ENCODE results near the gene PPARGC1A. TPM values are rescaled to one million over a fixed set of nuclear protein-coding genes. Genes with fewer than 3 reads are reported as not detected.

PPARGC1A gene
- total and polyA plus RNA-seq, 2 experiments from 2014 or later = 0.76 to 3.3 TPM

DNA sequence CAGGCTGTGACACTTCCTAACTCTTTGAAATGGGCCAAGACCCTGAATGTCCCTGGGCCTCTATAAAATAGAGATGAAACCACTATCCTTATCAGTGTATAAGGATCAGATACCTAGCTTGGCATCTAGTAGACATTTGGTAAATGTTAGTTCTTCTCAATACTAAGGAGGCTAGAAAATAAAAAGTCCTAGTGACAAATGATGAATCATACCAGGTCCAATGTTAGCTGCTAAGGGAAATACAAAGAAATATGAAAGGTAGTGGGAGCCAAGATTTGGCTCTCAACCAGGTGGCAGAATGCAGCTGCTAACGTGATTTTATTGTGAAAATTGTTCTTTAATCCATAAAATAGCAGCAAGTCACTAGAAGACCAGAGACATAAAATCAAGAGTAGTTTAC, 19.8 kb upstream of the PPARGC1A start (continued):
- TF ChIP-seq, protein P1, sequence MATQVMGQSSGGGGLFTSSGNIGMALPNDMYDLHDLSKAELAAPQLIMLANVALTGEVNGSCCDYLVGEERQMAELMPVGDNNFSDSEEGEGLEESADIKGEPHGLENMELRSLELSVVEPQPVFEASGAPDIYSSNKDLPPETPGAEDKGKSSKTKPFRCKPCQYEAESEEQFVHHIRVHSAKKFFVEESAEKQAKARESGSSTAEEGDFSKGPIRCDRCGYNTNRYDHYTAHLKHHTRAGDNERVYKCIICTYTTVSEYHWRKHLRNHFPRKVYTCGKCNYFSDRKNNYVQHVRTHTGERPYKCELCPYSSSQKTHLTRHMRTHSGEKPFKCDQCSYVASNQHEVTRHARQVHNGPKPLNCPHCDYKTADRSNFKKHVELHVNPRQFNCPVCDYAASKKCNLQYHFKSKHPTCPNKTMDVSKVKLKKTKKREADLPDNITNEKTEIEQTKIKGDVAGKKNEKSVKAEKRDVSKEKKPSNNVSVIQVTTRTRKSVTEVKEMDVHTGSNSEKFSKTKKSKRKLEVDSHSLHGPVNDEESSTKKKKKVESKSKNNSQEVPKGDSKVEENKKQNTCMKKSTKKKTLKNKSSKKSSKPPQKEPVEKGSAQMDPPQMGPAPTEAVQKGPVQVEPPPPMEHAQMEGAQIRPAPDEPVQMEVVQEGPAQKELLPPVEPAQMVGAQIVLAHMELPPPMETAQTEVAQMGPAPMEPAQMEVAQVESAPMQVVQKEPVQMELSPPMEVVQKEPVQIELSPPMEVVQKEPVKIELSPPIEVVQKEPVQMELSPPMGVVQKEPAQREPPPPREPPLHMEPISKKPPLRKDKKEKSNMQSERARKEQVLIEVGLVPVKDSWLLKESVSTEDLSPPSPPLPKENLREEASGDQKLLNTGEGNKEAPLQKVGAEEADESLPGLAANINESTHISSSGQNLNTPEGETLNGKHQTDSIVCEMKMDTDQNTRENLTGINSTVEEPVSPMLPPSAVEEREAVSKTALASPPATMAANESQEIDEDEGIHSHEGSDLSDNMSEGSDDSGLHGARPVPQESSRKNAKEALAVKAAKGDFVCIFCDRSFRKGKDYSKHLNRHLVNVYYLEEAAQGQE (IDR thresholded peaks at IDR 0.05; ENCODE audit: unreplicated experiment) = no peak

DNA sequence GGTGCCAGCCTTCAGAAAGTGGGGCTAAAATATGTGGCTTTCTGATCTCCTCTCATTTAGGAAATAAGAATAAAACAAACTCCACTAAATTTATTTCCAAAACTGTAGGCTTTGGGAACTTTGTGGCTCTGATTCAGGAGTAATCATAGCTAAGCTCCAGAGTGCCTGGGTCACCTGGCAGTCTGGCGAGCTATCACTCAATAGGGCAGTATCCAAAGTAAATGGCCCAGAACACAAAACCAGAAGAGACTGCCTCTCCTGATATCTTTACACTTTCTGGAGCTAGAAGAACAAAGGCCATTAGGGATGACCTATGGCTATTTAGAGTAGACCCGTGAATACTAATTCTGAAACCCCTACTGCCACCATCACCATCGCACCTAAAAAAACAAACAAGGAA, 17.0 kb upstream of the PPARGC1A start:
- no peak overlapping the region for H3K27ac Mint-ChIP-seq
- H3K27me3 Mint-ChIP-seq (ENCODE audit: insufficient read depth, low read depth, poor library complexity) = no peaks in the 10 kb centered on the region
- no peak overlapping the region for H2AFZ ChIP-seq
- no peaks in the 10 kb centered on the region for H3K36me3 ChIP-seq (ENCODE audit: insufficient read depth)
- no peaks in the 10 kb centered on the region for H3K79me2 ChIP-seq (replicated peaks; ENCODE audit: insufficient read depth)
- H3K27me3 ChIP-seq (ENCODE audit: insufficient read depth) = no peaks in the 10 kb centered on the region
- DNase-seq (ENCODE audit: low spot score) = no peak
- H3K9me2 ChIP-seq (ENCODE audit: insufficient read depth) = no peaks in the 10 kb centered on the region
- no peak overlapping the region for H3K4me3 Mint-ChIP-seq
- H3K4me2 ChIP-seq = no peak overlapping the region
- no peaks in the 10 kb centered on the region for H3K36me3 Mint-ChIP-seq (ENCODE audit: low read depth)
- H3K4me1 ChIP-seq (ENCODE audit: insufficient read depth) = no peaks in the 10 kb centered on the region
- H3K4me1 Mint-ChIP-seq = no peaks in the 10 kb centered on the region; the same call in 2 of the 3 replicates
- no peaks in the 10 kb centered on the region for H3F3A ChIP-seq (replicated peaks; ENCODE audit: low read depth)
- H4K20me1 ChIP-seq (replicated peaks; ENCODE audit: insufficient read depth) = no peaks in the 10 kb centered on the region
- H3K27ac ChIP-seq (ENCODE audit: low read depth) = no peak overlapping the region
- no peak for ATAC-seq
- no peaks in the 10 kb centered on the region for H3K9me3 Mint-ChIP-seq
- no peak overlapping the region for H3K4me3 ChIP-seq
- TF ChIP-seq, protein P2, sequence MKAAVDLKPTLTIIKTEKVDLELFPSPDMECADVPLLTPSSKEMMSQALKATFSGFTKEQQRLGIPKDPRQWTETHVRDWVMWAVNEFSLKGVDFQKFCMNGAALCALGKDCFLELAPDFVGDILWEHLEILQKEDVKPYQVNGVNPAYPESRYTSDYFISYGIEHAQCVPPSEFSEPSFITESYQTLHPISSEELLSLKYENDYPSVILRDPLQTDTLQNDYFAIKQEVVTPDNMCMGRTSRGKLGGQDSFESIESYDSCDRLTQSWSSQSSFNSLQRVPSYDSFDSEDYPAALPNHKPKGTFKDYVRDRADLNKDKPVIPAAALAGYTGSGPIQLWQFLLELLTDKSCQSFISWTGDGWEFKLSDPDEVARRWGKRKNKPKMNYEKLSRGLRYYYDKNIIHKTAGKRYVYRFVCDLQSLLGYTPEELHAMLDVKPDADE (IDR thresholded peaks at IDR 0.05) = no peak
- TF ChIP-seq JUNB (IDR thresholded peaks at IDR 0.05; ENCODE audit: unreplicated experiment) = no peak
- TF ChIP-seq STAT1 (IDR thresholded peaks at IDR 0.05; ENCODE audit: unreplicated experiment) = no peak
- no peak for TF ChIP-seq EZH2phosphoT487 (IDR thresholded peaks at IDR 0.05; ENCODE audit: unreplicated experiment)
- TF ChIP-seq EZH2 (IDR thresholded peaks at IDR 0.05; ENCODE audit: low read depth, unreplicated experiment) = no peak
- TF ChIP-seq, protein P3, sequence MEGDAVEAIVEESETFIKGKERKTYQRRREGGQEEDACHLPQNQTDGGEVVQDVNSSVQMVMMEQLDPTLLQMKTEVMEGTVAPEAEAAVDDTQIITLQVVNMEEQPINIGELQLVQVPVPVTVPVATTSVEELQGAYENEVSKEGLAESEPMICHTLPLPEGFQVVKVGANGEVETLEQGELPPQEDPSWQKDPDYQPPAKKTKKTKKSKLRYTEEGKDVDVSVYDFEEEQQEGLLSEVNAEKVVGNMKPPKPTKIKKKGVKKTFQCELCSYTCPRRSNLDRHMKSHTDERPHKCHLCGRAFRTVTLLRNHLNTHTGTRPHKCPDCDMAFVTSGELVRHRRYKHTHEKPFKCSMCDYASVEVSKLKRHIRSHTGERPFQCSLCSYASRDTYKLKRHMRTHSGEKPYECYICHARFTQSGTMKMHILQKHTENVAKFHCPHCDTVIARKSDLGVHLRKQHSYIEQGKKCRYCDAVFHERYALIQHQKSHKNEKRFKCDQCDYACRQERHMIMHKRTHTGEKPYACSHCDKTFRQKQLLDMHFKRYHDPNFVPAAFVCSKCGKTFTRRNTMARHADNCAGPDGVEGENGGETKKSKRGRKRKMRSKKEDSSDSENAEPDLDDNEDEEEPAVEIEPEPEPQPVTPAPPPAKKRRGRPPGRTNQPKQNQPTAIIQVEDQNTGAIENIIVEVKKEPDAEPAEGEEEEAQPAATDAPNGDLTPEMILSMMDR (conservative IDR thresholded peaks at IDR 0.05; ENCODE audit: low read depth in 2 of 2) = no peak
- TF ChIP-seq, protein P4, sequence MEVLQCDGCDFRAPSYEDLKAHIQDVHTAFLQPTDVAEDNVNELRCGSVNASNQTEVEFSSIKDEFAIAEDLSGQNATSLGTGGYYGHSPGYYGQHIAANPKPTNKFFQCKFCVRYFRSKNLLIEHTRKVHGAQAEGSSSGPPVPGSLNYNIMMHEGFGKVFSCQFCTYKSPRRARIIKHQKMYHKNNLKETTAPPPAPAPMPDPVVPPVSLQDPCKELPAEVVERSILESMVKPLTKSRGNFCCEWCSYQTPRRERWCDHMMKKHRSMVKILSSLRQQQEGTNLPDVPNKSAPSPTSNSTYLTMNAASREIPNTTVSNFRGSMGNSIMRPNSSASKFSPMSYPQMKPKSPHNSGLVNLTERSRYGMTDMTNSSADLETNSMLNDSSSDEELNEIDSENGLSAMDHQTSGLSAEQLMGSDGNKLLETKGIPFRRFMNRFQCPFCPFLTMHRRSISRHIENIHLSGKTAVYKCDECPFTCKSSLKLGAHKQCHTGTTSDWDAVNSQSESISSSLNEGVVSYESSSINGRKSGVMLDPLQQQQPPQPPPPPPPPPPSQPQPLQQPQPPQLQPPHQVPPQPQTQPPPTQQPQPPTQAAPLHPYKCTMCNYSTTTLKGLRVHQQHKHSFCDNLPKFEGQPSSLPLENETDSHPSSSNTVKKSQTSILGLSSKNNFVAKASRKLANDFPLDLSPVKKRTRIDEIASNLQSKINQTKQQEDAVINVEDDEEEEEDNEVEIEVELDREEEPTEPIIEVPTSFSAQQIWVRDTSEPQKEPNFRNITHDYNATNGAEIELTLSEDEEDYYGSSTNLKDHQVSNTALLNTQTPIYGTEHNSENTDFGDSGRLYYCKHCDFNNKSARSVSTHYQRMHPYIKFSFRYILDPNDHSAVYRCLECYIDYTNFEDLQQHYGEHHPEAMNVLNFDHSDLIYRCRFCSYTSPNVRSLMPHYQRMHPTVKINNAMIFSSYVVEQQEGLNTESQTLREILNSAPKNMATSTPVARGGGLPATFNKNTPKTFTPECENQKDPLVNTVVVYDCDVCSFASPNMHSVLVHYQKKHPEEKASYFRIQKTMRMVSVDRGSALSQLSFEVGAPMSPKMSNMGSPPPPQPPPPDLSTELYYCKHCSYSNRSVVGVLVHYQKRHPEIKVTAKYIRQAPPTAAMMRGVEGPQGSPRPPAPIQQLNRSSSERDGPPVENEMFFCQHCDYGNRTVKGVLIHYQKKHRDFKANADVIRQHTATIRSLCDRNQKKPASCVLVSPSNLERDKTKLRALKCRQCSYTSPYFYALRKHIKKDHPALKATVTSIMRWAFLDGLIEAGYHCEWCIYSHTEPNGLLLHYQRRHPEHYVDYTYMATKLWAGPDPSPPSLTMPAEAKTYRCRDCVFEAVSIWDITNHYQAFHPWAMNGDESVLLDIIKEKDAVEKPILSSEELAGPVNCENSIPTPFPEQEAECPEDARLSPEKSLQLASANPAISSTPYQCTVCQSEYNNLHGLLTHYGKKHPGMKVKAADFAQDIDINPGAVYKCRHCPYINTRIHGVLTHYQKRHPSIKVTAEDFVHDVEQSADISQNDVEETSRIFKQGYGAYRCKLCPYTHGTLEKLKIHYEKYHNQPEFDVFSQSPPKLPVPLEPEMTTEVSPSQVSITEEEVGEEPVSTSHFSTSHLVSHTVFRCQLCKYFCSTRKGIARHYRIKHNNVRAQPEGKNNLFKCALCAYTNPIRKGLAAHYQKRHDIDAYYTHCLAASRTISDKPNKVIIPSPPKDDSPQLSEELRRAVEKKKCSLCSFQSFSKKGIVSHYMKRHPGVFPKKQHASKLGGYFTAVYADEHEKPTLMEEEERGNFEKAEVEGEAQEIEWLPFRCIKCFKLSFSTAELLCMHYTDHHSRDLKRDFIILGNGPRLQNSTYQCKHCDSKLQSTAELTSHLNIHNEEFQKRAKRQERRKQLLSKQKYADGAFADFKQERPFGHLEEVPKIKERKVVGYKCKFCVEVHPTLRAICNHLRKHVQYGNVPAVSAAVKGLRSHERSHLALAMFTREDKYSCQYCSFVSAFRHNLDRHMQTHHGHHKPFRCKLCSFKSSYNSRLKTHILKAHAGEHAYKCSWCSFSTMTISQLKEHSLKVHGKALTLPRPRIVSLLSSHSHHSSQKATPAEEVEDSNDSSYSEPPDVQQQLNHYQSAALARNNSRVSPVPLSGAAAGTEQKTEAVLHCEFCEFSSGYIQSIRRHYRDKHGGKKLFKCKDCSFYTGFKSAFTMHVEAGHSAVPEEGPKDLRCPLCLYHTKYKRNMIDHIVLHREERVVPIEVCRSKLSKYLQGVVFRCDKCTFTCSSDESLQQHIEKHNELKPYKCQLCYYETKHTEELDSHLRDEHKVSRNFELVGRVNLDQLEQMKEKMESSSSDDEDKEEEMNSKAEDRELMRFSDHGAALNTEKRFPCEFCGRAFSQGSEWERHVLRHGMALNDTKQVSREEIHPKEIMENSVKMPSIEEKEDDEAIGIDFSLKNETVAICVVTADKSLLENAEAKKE (CRISPR knock-in tag; IDR thresholded peaks at IDR 0.05) = no peak
- TF ChIP-seq ZNF114 (CRISPR knock-in tag; IDR thresholded peaks at IDR 0.05) = no peak
- no peak for TF ChIP-seq CREB1 (CRISPR knock-in tag; IDR thresholded peaks at IDR 0.05; ENCODE audit: low read depth)
